Skeletal muscle tissue (tissue), 4 donors: ENCODE results near the gene SKI. TPM values are rescaled to one million over a fixed set of nuclear protein-coding genes. Genes with fewer than 3 reads are reported as not detected.

ENCODE experiments used
- H3K27ac ChIP-seq: one replicate; pipeline ENCODE4 v1.7.0; 2013; ENCODE audit warnings: mild to moderate bottlenecking, low read depth, low read length, inconsistent platforms
- H3K27me3 ChIP-seq, 3 donors: one replicate each; pipeline ENCODE4 v1.7.0; 2013; ENCODE audit warnings: low read length in 3 of 3; ENCODE audit not compliant: control insufficient read depth in 3 of 3, insufficient read depth in 3 of 3
- H3K36me3 ChIP-seq, 3 donors: one replicate each; pipeline ENCODE4 v1.7.0; 2013; ENCODE audit warnings: low read length in 3 of 3; ENCODE audit not compliant: control insufficient read depth in 3 of 3, insufficient read depth in 3 of 3
- H3K4me1 ChIP-seq, 3 donors: one replicate each; pipeline ENCODE4 v1.7.0; 2013; ENCODE audit warnings: low read length in 3 of 3, mild to moderate bottlenecking in 3 of 3; ENCODE audit not compliant: control insufficient read depth in 3 of 3, insufficient read depth in 3 of 3
- H3K4me3 ChIP-seq, 3 donors: one replicate each; pipeline ENCODE4 v1.7.0; 2013; ENCODE audit warnings: low read length in 3 of 3
- H3K9ac ChIP-seq, 3 donors: one replicate each; pipeline ENCODE4 v1.7.0; 2013; ENCODE audit warnings: low read length in 3 of 3, mild to moderate bottlenecking in 3 of 3, moderate library complexity in 2 of 3, low read depth in 1 of 3
- H3K9me3 ChIP-seq, 3 donors: one replicate each; pipeline ENCODE4 v1.7.0; 2013; ENCODE audit warnings: low read length in 3 of 3; ENCODE audit not compliant: control insufficient read depth in 3 of 3
- total RNA-seq: library from RNA; depleted of rRNA; stranded (reverse); fragments of >200 nt; gene quantifications from one replicate; pipeline ENCODE4 v1.2.3, GENCODE V29; 2014
- donor health status: Osteomylitis.

The SKI gene
- total RNA-seq, 1 donor from 2014 or later = 19.3 TPM

DNA sequence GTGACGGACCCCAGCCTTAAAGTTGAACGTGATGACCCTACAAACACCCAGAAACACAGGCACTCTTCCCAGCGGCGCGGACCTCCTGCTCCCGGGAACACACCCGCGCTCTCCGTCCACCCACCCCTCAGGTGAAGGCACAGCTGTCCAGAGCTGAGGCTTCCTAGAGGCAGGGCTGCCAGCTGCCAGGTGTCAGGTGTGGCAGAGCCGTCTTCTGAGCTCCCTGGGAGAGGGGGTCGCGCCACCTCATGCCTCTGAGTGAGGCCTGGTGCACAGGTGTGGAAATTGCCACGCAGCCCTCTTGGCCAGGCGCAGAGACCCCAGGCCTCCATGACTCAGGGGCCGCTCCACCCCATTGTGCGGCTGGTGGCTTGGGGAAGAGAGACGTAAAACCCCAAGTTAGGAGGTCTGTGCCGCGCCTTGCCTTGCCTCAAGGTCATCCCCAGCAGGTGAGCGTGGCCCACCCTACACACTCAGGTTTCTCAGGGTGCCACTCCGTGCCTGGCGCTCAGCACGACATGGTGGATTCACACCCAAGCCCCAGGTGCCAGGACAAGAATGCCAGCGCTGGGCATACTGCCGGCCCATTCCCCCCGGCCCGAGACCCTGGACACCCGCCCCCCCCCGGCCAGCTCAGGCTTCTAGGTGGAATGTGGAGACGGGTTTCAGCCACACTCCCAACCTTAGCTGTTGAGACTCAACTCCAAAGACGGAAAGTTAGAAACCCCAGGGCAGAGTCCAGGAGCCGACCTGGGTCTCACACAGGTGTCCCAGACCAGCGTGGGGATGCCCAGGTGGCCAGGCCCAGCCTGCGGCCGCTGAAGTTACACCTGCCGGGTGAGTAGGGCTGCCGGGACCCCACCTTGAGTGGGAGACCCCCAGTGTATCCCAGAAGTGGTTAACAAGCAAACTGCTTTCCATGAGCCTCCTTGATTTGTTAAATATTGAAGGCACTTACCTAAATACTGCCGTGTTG, 42.0 kb upstream of the SKI start:
- Histone ChIP-seq H3K4me3 (no peak overlapping the region), H3K4me1 (peaks cover 14 to 20% (median 18%) of the 10 kb centered on the region in 3 donors), H3K27ac (no peak overlapping the region), H3K36me3 (no peaks in the 10 kb centered on the region), H3K9me3 (no peaks in the 10 kb centered on the region), H3K9ac (no peak overlapping the region), H3K27me3 (no peaks in the 10 kb centered on the region)

DNA sequence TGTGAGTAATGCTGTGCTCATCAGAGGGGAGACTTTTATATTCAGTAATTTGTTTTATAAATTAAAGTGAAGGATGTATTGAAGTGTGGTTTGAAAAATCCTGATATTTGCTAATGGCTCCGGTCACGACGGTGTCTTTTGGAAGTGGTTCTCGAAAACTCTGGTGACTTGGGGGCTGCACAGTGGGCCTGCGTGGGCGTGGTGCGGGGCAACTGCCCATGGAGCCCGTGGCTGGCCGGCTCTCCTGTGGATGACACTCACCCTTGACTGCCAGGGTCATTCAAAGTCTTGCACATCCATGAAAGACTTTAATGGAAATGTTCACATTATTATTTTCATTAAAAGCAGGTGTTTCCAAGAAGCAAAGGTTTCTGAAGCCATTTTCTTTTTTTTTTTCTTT, 41.2 kb upstream of the SKI start:
- Histone ChIP-seq H3K27me3 (no peaks in the 10 kb centered on the region), H3K27ac (no peak overlapping the region), H3K36me3 (no peaks in the 10 kb centered on the region), H3K9ac (no peak overlapping the region), H3K9me3 (no peaks in the 10 kb centered on the region), H3K4me3 (no peak overlapping the region), H3K4me1 (peaks cover 18 to 27% (median 23%) of the 10 kb centered on the region in 3 donors)

DNA sequence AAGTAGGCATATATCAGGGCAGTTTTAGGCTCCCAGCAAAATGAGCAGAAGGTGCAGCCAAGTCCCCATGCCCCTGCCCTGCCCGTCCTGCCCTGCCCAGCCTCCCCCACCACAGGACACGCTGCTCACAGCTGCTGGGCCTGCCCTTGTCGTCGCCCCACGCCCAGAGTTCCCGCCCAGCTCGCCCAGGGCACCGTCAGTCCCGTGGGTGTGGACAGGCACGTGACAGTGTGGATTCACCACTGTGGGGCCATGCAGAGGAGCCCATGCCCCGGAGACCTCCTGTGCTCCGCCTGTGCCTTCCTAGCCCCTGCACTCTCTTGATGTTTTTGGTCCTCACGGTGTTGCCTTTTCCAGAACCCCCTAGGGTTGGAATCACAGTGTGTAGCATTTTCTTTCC, 40.5 kb upstream of the SKI start:
- H3K4me3 ChIP-seq = no peak overlapping the region

DNA sequence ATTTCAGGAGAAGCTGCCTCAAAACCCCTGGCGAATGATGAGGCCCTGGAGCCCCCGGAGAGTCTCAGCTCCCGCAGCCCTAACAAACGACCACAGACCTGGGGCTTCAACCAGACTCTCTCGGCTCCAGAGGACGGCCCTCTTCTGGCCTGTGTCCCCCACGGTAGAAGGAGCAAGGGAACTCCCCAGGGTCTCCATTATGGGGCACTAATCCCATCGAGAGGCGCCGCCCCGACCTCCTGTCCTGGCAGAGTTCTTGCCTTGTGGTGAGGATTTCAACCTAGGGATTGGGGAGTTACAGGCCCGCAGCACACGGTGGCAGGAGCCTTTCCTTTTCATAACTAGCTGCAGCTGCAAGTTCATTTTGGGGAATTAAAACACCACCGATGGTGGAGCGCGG, 39.8 kb upstream of the SKI start:
- no peak overlapping the region for H3K27ac ChIP-seq

More for the DNA sequence above, 40.5 kb upstream of the SKI start:
- H3K27me3 ChIP-seq = no peaks in the 10 kb centered on the region
- no peak overlapping the region for H3K9ac ChIP-seq
- H3K36me3 ChIP-seq = no peaks in the 10 kb centered on the region
- no peak overlapping the region for H3K27ac ChIP-seq
- H3K4me1 ChIP-seq = peaks cover 22 to 35% (median 29%) of the 10 kb centered on the region in 3 donors
- H3K9me3 ChIP-seq = no peaks in the 10 kb centered on the region

DNA sequence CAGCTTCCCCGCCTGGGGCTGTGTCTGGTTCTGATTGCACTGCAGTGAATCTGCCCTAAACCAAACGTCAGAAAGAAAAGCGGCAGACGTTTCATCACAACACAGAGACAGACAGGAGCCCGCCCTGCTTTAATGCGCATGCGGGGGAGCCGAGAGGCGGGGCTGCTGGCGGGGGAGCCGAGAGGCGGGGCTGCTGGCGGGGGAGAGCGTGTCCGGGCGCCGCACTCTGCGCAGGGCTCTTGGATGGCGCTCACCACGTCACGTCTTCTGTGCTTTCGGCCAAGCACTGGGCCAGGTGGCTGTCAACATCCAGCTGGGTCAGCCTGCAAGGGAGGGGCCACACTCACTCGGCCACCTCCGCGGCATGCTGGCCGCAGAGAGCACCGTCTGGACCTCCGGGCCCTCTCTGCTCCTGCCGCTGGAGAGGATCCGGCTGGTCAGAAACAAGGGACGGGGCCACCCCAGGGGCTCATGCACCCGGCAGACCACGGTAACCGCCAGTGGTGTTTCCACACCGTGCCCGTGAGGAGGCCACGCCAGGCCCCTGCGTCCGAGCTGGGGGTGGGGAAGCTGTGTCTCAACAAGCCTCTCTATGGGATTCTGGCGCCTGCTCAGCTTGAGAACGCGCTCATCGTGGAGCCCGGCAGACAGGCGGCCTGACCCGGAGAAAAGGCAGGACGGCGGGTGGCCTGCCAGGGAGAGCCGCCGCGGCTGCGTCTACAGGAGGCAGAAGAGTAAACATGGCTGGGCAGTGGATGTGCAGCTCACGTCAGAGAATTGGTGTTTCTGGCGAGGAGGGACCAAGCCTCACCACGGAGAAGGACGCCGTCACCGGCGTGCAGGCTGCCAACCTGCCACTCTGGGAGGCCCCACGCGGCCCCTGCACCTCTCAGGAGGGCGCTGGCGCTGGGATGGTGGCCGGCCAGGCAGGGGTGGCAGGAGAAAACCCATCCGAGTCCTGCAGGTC, 38.4 kb upstream of the SKI start:
- no peaks in the 10 kb centered on the region for H3K36me3 ChIP-seq
- H3K9me3 ChIP-seq = no peaks in the 10 kb centered on the region
- H3K4me1 ChIP-seq = peaks cover 29 to 48% (median 40%) of the 10 kb centered on the region in 3 donors

More for the DNA sequence above, 39.8 kb upstream of the SKI start:
- H3K36me3 ChIP-seq = no peaks in the 10 kb centered on the region
- H3K4me1 ChIP-seq = peaks cover 24 to 41% (median 32%) of the 10 kb centered on the region in 3 donors
- H3K4me3 ChIP-seq = no peak overlapping the region
- no peaks in the 10 kb centered on the region for H3K27me3 ChIP-seq
- H3K9ac ChIP-seq = no peak overlapping the region
- H3K9me3 ChIP-seq = no peaks in the 10 kb centered on the region

DNA sequence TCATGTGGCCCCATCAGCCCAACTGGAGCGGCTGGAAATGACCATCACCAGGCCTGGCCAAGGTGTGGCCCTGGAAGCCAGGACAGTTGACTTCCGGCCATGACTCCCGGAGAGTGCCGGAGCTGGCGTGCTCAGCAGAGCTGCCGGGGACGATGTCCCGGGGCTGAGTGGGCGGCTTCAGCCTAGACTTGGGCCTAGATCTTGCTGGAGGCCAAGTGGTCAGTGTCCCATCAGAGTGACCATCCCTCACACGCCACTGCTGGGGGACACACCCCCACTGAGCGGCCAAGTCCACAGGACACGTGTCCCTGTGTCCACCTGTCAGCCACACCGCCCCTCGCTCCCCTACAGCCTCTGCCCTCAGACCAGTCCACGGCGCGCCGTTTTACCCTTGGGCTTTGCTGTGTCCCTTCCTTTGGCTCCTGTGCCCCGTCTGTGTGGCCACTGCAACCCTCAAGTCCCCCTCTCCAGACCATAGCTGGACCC, 37.6 kb upstream of the SKI start:
- Histone ChIP-seq H3K4me1 (peaks cover 35 to 53% (median 45%) of the 10 kb centered on the region in 3 donors), H3K27ac (peak overlapping the region; percentile 93), H3K9ac (peak overlapping the region; percentile 83 to 96 (median 89))

More for the DNA sequence above, 38.4 kb upstream of the SKI start:
- Histone ChIP-seq H3K4me3 (peak overlapping the region; percentile 74 to 90 (median 83)), H3K27ac (peak overlapping the region; percentile 93), H3K27me3 (no peaks in the 10 kb centered on the region), H3K9ac (peak overlapping the region; percentile 83 to 96 (median 89))

DNA sequence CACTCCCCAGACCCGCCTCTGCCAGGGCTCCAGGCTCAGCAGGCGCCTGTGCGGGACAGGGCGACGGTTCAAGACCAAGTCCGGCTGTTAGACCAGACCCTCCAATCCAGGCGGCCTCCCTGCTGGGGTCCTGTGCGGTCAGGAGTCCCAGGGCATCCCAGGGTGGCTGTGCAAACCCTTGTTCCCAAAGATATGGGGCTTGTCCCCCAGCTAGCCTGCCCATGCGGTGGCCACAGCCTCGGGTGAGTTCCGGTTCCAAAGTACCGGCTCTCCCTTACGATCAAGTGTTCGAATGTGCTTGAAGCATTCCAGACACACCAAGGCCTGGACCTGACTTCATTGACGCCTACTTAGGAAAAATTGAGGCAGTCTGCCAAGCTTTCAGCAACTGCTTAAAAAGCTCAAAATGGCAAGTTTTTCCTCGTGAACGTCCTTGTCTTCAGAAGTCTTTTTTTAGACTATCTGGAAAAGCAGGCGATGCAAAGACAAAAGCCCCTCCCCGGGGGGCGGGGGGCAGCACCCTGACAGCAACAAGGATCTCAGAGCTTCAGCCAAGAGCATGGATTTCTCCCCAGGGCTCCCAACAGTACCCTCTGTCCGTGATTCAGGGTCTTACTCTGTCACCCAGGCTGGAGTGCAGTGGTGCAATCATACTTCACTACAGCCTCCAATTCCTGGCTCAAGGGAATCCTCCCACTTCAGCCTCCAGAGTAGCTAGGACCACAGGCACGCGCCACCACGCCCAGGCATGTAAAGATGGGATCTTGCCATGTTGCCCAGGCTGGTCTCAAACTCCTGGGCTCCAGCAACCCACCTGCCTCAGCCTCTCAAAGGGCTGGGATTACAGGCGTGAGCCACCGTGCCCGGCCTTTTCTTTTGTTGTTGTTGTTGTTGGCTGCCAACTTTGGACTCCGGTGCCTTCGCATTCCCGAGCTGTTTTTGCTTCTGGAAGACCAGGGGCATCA, 35.8 kb upstream of the SKI start:
- Histone ChIP-seq H3K9me3 (no peaks in the 10 kb centered on the region), H3K27ac (peak overlapping the region; percentile 93), H3K36me3 (no peaks in the 10 kb centered on the region), H3K9ac (peak overlapping the region in 1 of 3 donors; percentile 64), H3K4me1 (peaks cover 37 to 60% (median 51%) of the 10 kb centered on the region in 3 donors), H3K4me3 (no peak overlapping the region), H3K27me3 (no peaks in the 10 kb centered on the region)

More for the DNA sequence above, 37.6 kb upstream of the SKI start:
- Histone ChIP-seq H3K36me3 (no peaks in the 10 kb centered on the region), H3K27me3 (no peaks in the 10 kb centered on the region), H3K4me3 (peak overlapping the region; percentile 74 to 90 (median 83)), H3K9me3 (no peaks in the 10 kb centered on the region)

DNA sequence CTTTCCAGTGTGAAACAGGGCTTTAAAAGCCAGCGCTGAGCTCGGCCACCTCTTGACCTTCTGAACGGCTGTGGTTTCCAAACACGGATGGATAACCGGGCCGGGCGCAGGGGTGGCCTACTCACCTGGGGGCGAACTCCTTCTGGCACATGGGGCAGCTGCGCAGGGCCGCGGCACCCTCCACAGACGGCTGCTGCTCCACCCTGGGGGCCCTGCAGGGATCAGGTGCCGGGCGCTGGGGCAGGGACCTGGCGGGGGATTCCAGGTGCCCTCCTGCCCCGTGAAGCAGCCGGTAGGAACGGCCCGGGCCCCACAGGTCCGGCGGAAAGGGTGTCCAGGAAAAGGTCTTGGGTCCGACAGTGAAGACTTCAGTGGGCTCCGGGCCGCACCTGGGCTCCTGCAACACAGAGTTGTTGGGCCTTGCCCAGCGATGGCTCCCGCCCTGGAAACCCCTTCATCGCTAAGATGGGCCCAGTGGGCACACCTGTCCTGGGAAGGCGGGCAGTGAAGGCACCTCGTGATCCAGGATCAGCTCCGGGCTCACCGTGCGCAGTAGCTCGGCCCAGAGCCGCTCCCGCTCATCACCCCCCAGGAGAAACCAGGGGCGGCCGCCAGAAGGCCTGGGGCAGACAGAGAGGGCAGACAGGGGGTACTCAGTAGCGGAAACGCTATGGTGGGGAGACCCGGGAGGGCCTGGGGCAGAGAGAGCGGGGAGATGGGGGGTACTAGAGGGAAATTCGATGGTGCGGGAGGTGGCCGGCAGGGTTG, 34.4 kb upstream of the SKI start:
- peak overlapping the region; percentile 20 to 60 (median 56) for H3K9ac ChIP-seq
- no peaks in the 10 kb centered on the region for H3K36me3 ChIP-seq
- H3K27me3 ChIP-seq = no peaks in the 10 kb centered on the region
- H3K27ac ChIP-seq = peak overlapping the region; percentile 56
- peaks cover 40 to 64% (median 56%) of the 10 kb centered on the region in 3 donors for H3K4me1 ChIP-seq
- no peaks in the 10 kb centered on the region for H3K9me3 ChIP-seq
- H3K4me3 ChIP-seq = peak overlapping the region; percentile 9 to 52 (median 37)
